AG04450 (cell line): Measurements from ENCODE around the gene GALC. TPM values are rescaled to one million over a fixed set of nuclear protein-coding genes. Genes with fewer than 3 reads are reported as not detected.

Experiments used
- CTCF ChIA-PET: fragments of 300-600, 350-600 bp; formaldehyde crosslinking; extraction: SDS; loops from one replicate; lab custom pipeline; 2022; ENCODE audit warnings: antibody characterized with exemption, inconsistent platforms; lab: Charles Lee
- POLR2A ChIA-PET: fragments of 350-600 bp; formaldehyde crosslinking; extraction: SDS; loops from one replicate; lab custom pipeline; 2021; ENCODE audit warnings: antibody characterized with exemption, inconsistent platforms; lab: Yijun Ruan, JAX
- DNase-seq: peaks from one replicate; pipeline ENCODE4 v3.0.0-alpha.2; 2011; ENCODE audit warnings: low read depth, low spot score
- H3K27ac ChIP-seq: one replicate; pipeline ENCODE4 v1.5.1; 2012; ENCODE audit warnings: low read depth, low read length, control low read depth
- H3K27me3 ChIP-seq: one replicate; pipeline ENCODE4 v1.6.0; 2012; ENCODE audit warnings: low read length; ENCODE audit not compliant: control insufficient read depth, insufficient read depth
- H3K4me3 ChIP-seq: 2 replicates; pipeline ENCODE4 v1.5.1; 2011; ENCODE audit warnings: mild to moderate bottlenecking, low read depth, low read length, control low read depth
- H3K9me3 ChIP-seq: 2 replicates; pipeline ENCODE4 v1.5.1; 2012; ENCODE audit warnings: low read length; ENCODE audit not compliant: control insufficient read depth, insufficient read depth
- polyA plus RNA-seq: library from polyadenylated mRNA; depleted of rRNA; stranded (reverse); fragments of >200 nt; gene quantifications from 2 replicates; pipeline ENCODE4 v1.2.3, GENCODE V29; 2011
- TF ChIP-seq, protein P1 (sequence below): IDR thresholded peaks from 2 replicates; pipeline ENCODE4 v1.5.1; 2011; ENCODE audit warnings: low read depth, low read length, control low read depth, inconsistent platforms

The GALC gene
- polyA plus RNA-seq, 1 experiment: 18.2 TPM

GRCh38 chr14:87896393-87897380 is 96.3 kb downstream of the GALC start:
- ChIA-PET POLR2A (no interaction called here), CTCF (interaction anchor here (1.0 to 3.2 kb wide), 5 partner anchors 18 to 150 kb away, joined by 3 to 21 read pairs (median 3); no protein-coding TSS in a partner anchor)
- no peak overlapping the region for H3K27ac ChIP-seq
- H3K27me3 ChIP-seq: no peaks in the 10 kb centered on the region
- DNase-seq: peak; percentile 36
- no peak overlapping the region for H3K4me3 ChIP-seq
- TF ChIP-seq, protein P1, sequence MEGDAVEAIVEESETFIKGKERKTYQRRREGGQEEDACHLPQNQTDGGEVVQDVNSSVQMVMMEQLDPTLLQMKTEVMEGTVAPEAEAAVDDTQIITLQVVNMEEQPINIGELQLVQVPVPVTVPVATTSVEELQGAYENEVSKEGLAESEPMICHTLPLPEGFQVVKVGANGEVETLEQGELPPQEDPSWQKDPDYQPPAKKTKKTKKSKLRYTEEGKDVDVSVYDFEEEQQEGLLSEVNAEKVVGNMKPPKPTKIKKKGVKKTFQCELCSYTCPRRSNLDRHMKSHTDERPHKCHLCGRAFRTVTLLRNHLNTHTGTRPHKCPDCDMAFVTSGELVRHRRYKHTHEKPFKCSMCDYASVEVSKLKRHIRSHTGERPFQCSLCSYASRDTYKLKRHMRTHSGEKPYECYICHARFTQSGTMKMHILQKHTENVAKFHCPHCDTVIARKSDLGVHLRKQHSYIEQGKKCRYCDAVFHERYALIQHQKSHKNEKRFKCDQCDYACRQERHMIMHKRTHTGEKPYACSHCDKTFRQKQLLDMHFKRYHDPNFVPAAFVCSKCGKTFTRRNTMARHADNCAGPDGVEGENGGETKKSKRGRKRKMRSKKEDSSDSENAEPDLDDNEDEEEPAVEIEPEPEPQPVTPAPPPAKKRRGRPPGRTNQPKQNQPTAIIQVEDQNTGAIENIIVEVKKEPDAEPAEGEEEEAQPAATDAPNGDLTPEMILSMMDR: peak; percentile 69
- no peaks in the 10 kb centered on the region for H3K9me3 ChIP-seq

- no peaks in the 10 kb centered on the region for H3K9me3 ChIP-seq
- H3K27me3 ChIP-seq: no peaks in the 10 kb centered on the region
- ChIA-PET POLR2A (no interaction called here), CTCF (interaction anchor here (3.2 kb wide), 1 partner anchor 148 kb away, joined by 21 read pairs; no protein-coding TSS in a partner anchor)
- no peak for DNase-seq
- H3K4me3 ChIP-seq: no peak overlapping the region
- no peak overlapping the region for H3K27ac ChIP-seq
- TF ChIP-seq, protein P1: no peak
These were observed 98.1 kb downstream of the GALC start for GRCh38 chr14:87894920-87895319.

- POLR2A ChIA-PET: no interaction called here
- no peak for DNase-seq
- Histone ChIP-seq H3K9me3 (no peaks in the 10 kb centered on the region), H3K27ac (no peak overlapping the region), H3K4me3 (no peak overlapping the region), H3K27me3 (no peaks in the 10 kb centered on the region)
- CTCF ChIA-PET: no interaction called here
- TF ChIP-seq, protein P1: no peak
These were observed 100.2 kb downstream of the GALC start for GRCh38 chr14:87892763-87893162.

- POLR2A ChIA-PET: no interaction called here
- DNase-seq: no peak
- Histone ChIP-seq H3K27me3 (no peaks in the 10 kb centered on the region), H3K4me3 (no peak overlapping the region), H3K9me3 (no peaks in the 10 kb centered on the region), H3K27ac (no peak overlapping the region)
- CTCF ChIA-PET: no interaction called here
- TF ChIP-seq, protein P1: peak; percentile 34
These were observed 104.6 kb downstream of the GALC start for GRCh38 chr14:87888136-87888999.
